Osteoblast (primary cell): ENCODE measurements around the gene HLA-DMB. TPM values are rescaled to one million over a fixed set of nuclear protein-coding genes. Genes with fewer than 3 reads are reported as not detected.
"Not testable (repeated sequence)": the region's sequence is repeated elsewhere in the genome, so short reads cannot be mapped to it uniquely, and the experiment has no call there.

Source experiments
- DNase-seq: peaks from one replicate; pipeline ENCODE4 v3.0.0; 2011; ENCODE audit warnings: low spot score, mixed read lengths; ENCODE audit not compliant: insufficient read length; ENCODE audit errors: missing footprints
- H2AFZ ChIP-seq: 2 replicates; pipeline ENCODE4 v1.6.0; 2011; ENCODE audit warnings: mild to moderate bottlenecking, low read length
- H3K27ac ChIP-seq: 2 replicates; pipeline ENCODE4 v1.5.1; 2011; ENCODE audit warnings: mild to moderate bottlenecking, low read depth, low read length, moderate library complexity
- H3K27me3 ChIP-seq: 2 replicates; pipeline ENCODE4 v1.6.0; 2012; ENCODE audit warnings: mild to moderate bottlenecking, control low read depth, inconsistent platforms, low read length, moderate library complexity; ENCODE audit not compliant: insufficient read depth
- H3K36me3 ChIP-seq: 2 replicates; pipeline ENCODE4 v1.5.1; 2011; ENCODE audit warnings: mild to moderate bottlenecking, low read length, control low read depth, moderate library complexity; ENCODE audit not compliant: insufficient read depth
- H3K4me1 ChIP-seq: 2 replicates; pipeline ENCODE4 v1.5.1; 2011; ENCODE audit warnings: mild to moderate bottlenecking, low read length, control low read depth, moderate library complexity; ENCODE audit not compliant: insufficient read depth
- H3K4me2 ChIP-seq: 2 replicates; pipeline ENCODE4 v1.6.0; 2011; ENCODE audit warnings: mild to moderate bottlenecking, low read length; ENCODE audit not compliant: insufficient read depth
- H3K4me3 ChIP-seq: fragments of 200-600 bp; sonication (generic); 3 replicates; pipeline ENCODE4 v1.5.1; 2012; ENCODE audit warnings: mild to moderate bottlenecking, low read length, inconsistent platforms; ENCODE audit not compliant: insufficient read depth
- H3K79me2 ChIP-seq: 2 replicates; pipeline ENCODE4 v1.6.0; 2012; ENCODE audit warnings: mild to moderate bottlenecking, low read length, control low read depth, inconsistent platforms; ENCODE audit not compliant: insufficient read depth
- H3K9me3 ChIP-seq: 2 replicates; pipeline ENCODE4 v1.5.1; 2011; ENCODE audit warnings: low read depth, low read length, control low read depth
- H4K20me1 ChIP-seq: 2 replicates; pipeline ENCODE4 v1.6.0; 2012; ENCODE audit warnings: mild to moderate bottlenecking, low read length, control low read depth; ENCODE audit not compliant: insufficient read depth
- total RNA-seq: library from RNA; depleted of rRNA; stranded (reverse); fragments of >200 nt; gene quantifications from 2 replicates; pipeline ENCODE4 v1.2.3, GENCODE V29; 2012
- TF ChIP-seq, protein P1 (sequence below): IDR thresholded peaks from 2 replicates; pipeline ENCODE4 v1.5.1; 2011; ENCODE audit warnings: mild to moderate bottlenecking, low read depth, low read length, moderate library complexity; ENCODE audit errors: extremely low read depth

HLA-DMB gene
- total RNA-seq, 1 donor = 2.2 TPM

DNA sequence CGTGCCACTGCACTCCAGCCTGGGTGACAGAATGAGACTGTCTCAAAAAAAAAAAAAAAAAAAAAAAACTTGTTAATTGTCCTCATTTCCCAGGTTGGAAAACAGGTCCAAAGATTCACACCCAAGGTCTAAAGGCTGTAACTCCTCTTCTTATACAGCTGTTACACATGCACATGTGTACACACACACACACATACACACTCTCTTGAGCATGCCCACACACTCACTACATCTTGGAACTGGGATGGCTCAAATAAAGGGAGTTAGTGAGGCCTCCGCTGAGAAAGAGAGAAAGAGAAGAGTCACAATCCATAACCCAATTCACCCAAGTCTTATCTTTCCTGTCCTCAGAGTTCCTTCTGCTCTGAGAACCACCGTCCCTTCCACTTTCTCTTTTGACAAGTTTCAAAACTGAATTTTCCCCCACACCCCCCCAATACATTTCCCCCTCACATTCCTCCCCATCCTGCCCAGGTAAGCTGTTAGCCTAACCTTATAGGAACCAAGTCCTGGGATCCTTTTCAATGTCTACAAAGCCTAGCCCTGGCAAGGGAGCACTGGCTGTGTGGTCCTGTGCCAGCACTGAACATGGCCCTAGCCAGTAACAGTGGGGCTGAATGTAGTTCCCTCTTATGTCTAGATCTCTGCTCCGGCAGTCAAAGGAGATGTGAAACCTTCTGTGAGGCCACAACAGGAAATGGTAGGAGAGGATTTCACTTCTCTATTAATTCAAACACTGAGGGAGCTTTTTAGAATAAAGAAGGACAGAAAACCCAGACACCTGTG lies 3.2 kb upstream of the HLA-DMB start:
- no peaks in the 10 kb centered on the region for H3K36me3 ChIP-seq
- H2AFZ ChIP-seq = no peak overlapping the region
- peaks cover 14% of the 10 kb centered on the region for H3K27me3 ChIP-seq
- no peak overlapping the region for H3K27ac ChIP-seq
- H4K20me1 ChIP-seq = no peaks in the 10 kb centered on the region
- H3K4me3 ChIP-seq = no peak overlapping the region
- DNase-seq = no peak
- H3K4me2 ChIP-seq = no peak overlapping the region
- H3K4me1 ChIP-seq = no peaks in the 10 kb centered on the region
- TF ChIP-seq, protein P1, sequence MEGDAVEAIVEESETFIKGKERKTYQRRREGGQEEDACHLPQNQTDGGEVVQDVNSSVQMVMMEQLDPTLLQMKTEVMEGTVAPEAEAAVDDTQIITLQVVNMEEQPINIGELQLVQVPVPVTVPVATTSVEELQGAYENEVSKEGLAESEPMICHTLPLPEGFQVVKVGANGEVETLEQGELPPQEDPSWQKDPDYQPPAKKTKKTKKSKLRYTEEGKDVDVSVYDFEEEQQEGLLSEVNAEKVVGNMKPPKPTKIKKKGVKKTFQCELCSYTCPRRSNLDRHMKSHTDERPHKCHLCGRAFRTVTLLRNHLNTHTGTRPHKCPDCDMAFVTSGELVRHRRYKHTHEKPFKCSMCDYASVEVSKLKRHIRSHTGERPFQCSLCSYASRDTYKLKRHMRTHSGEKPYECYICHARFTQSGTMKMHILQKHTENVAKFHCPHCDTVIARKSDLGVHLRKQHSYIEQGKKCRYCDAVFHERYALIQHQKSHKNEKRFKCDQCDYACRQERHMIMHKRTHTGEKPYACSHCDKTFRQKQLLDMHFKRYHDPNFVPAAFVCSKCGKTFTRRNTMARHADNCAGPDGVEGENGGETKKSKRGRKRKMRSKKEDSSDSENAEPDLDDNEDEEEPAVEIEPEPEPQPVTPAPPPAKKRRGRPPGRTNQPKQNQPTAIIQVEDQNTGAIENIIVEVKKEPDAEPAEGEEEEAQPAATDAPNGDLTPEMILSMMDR = no peak
- no peaks in the 10 kb centered on the region for H3K79me2 ChIP-seq
- no peaks in the 10 kb centered on the region for H3K9me3 ChIP-seq

DNA sequence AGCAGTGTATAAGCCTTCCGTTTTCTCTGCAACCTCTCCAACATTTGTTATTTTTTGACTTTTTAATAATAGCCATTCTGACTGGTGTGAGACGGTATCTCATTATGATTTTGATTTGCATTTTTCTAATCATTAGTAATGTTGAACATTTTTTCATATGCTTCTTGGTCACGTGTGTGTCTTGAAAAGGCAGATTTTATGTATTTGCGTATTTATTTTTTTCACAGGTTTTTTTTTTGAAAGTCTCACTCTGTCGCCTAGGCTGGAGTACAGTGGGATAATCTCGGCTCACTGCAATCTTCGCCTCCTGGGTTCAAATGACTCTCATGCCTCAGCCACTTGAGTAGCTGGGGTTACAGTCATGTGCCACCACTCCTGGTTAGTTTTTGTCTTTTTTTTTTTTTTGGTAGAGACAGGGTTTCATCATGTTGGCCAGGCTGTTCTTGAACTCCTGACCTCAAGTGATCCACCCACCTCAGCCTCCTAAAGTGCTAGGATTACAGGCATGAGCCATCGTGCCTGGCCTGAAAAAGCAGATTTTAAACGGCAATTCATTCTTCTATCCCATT lies 1.8 kb upstream of the HLA-DMB start:
- H3K27me3 ChIP-seq = peaks cover 19% of the 10 kb centered on the region
- DNase-seq, H3K9me3 ChIP-seq, H3K36me3 ChIP-seq, H3K4me2 ChIP-seq, H3K79me2 ChIP-seq, H2AFZ ChIP-seq, H3K4me1 ChIP-seq, H3K4me3 ChIP-seq, H3K27ac ChIP-seq, H4K20me1 ChIP-seq: not testable (repeated sequence)

DNA sequence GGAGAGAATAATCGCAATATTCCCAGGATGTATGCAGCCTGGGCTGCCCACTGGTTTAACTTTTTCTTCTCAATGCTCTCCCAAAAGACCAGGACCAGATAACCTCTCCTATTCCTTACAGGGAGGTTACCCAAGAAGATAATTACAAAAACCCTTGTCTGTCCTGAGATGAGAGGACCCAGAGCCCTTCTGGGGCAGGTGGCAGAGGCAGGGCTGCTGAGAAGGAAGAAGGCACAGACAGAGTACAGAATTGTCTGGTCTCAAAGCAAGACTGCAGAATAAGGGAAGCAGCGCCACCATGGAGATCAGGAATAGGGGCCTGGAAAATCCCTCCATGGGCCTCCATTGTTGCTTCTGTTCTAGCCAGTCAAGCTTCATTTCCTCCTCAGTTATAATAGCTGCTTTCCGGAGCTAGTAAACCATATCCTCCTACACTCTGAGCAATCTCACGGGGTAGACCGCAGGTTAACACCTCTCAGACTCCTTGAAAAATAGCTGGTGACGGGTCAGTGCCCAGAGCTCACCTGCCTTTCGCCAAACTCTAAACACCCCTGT lies 463 bp upstream of the HLA-DMB start:
- no peaks in the 10 kb centered on the region for H3K4me1 ChIP-seq
- no peaks in the 10 kb centered on the region for H4K20me1 ChIP-seq
- H3K9me3 ChIP-seq = no peaks in the 10 kb centered on the region
- DNase-seq = no peak
- H3K79me2 ChIP-seq = no peaks in the 10 kb centered on the region
- H3K27me3 ChIP-seq = peaks cover 31% of the 10 kb centered on the region
- H3K4me2 ChIP-seq = peak overlapping the region; percentile 79
- TF ChIP-seq, protein P1 = no peak
- no peak overlapping the region for H2AFZ ChIP-seq
- H3K4me3 ChIP-seq = no peak overlapping the region
- no peaks in the 10 kb centered on the region for H3K36me3 ChIP-seq
- no peak overlapping the region for H3K27ac ChIP-seq

DNA sequence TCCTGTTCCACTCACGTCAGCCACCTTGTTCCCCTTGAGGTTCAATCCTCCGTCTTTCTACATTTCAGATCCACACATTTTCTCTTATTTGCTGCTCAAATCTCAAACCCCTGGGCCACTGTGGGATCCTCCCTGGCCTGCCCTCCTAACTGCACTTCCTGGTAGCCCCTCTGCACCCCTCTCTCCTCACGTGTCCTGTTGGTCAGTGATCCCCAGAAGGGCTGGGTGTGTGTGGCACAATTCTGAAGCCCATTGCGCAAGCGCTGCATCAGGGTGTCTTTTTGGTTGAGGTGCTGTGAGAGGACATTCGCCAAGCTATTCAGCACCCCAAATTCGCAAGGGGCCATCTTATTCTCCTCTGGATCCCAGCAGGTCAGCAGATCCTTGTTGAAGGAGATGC lies 2.3 kb downstream of the HLA-DMB start:
- DNase-seq = no peak
- Histone ChIP-seq H3K36me3 (no peaks in the 10 kb centered on the region), H3K27me3 (peaks cover 31% of the 10 kb centered on the region), H3K9me3 (no peaks in the 10 kb centered on the region), H3K79me2 (no peaks in the 10 kb centered on the region), H3K27ac (no peak overlapping the region), H3K4me3 (no peak overlapping the region), H3K4me2 (no peak overlapping the region), H2AFZ (no peak overlapping the region), H3K4me1 (no peaks in the 10 kb centered on the region), H4K20me1 (no peaks in the 10 kb centered on the region)
- TF ChIP-seq, protein P1 = no peak
